Skeletal muscle tissue (tissue), 4 donors: Measurements from ENCODE around the gene FAM184A. TPM values are rescaled to one million over a fixed set of nuclear protein-coding genes. Genes with fewer than 3 reads are reported as not detected.

ENCODE experiments used
- H3K27ac ChIP-seq: one replicate; pipeline ENCODE4 v1.7.0; 2013; ENCODE audit warnings: mild to moderate bottlenecking, low read depth, low read length, inconsistent platforms
- H3K27me3 ChIP-seq, 3 donors: one replicate each; pipeline ENCODE4 v1.7.0; 2013; ENCODE audit warnings: low read length in 3 of 3; ENCODE audit not compliant: control insufficient read depth in 3 of 3, insufficient read depth in 3 of 3
- H3K36me3 ChIP-seq, 3 donors: one replicate each; pipeline ENCODE4 v1.7.0; 2013; ENCODE audit warnings: low read length in 3 of 3; ENCODE audit not compliant: control insufficient read depth in 3 of 3, insufficient read depth in 3 of 3
- H3K4me1 ChIP-seq, 3 donors: one replicate each; pipeline ENCODE4 v1.7.0; 2013; ENCODE audit warnings: low read length in 3 of 3, mild to moderate bottlenecking in 3 of 3; ENCODE audit not compliant: control insufficient read depth in 3 of 3, insufficient read depth in 3 of 3
- H3K4me3 ChIP-seq, 3 donors: one replicate each; pipeline ENCODE4 v1.7.0; 2013; ENCODE audit warnings: low read length in 3 of 3
- H3K9ac ChIP-seq, 3 donors: one replicate each; pipeline ENCODE4 v1.7.0; 2013; ENCODE audit warnings: low read length in 3 of 3, mild to moderate bottlenecking in 3 of 3, moderate library complexity in 2 of 3, low read depth in 1 of 3
- H3K9me3 ChIP-seq, 3 donors: one replicate each; pipeline ENCODE4 v1.7.0; 2013; ENCODE audit warnings: low read length in 3 of 3; ENCODE audit not compliant: control insufficient read depth in 3 of 3
- total RNA-seq: library from RNA; depleted of rRNA; stranded (reverse); fragments of >200 nt; gene quantifications from one replicate; pipeline ENCODE4 v1.2.3, GENCODE V29; 2014
- donor health status: Osteomylitis.

The FAM184A gene
- total RNA-seq, 1 donor from 2014 or later = 10.4 TPM

DNA sequence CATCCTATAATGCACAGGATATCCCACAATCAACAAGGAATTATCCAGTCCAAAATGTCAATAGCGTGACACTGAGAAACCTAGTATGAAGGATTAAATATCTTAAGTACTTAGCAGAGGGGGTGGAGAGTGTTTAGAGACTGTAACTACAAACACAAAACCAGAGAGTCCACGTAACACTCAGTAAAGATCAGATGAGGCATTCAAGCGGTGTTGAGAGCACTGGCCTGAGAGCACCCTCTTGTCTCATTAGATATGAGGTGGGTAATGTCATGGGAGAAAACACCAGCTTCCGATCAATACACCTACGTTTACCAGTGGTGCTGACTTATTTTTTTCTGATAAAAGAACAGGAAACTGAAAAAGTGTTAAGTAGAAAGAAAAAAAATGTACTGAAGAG is 2.3 kb downstream of the FAM184A start:
- peaks cover 0 to 4% (median 0%) of the 10 kb centered on the region in 3 donors for H3K27me3 ChIP-seq
- no peak overlapping the region for H3K27ac ChIP-seq
- peaks cover 10 to 15% (median 14%) of the 10 kb centered on the region in 3 donors for H3K4me1 ChIP-seq
- H3K9ac ChIP-seq = no peak overlapping the region
- no peaks in the 10 kb centered on the region for H3K36me3 ChIP-seq
- H3K9me3 ChIP-seq = no peaks in the 10 kb centered on the region
- no peak overlapping the region for H3K4me3 ChIP-seq

DNA sequence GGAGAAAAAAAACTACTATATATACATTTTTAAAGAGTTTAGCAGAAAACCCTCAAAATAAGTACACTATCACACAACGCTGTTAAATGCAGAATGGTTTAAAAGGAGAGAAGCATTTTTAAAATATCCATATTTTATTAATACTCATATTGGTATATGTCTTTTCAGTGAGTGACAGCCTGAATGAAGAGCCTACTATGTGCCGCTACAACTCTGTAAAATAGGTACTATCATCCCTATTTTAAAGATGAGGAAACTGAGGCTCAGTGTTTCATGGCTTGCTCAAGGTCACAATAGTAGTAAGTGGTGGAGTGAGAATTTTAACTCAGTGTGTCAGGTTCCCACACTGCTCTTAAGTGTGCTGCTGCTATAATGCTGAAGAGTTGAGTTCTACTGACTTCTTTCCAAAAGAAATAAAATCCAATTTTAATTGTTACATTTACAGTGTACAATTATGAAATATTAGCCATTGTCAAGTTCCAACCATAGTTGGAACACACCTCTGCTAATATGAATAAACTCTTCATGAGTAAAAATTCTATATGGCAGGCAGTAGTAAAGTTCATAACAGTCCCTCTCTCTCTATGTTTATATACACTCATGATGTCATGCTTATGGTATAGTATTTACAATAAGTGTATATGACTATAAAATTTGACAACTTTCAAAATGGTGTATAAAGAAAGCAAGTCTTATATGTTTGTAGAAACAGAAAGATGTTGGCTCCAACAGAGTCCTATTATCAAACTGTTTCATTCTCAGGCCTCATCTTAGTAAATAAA is 3.1 kb downstream of the FAM184A start:
- Histone ChIP-seq H3K4me3 (no peak overlapping the region), H3K9me3 (no peaks in the 10 kb centered on the region), H3K4me1 (peaks cover 10 to 15% (median 14%) of the 10 kb centered on the region in 3 donors), H3K27ac (no peak overlapping the region), H3K9ac (no peak overlapping the region), H3K36me3 (no peaks in the 10 kb centered on the region), H3K27me3 (peaks cover 0 to 4% (median 0%) of the 10 kb centered on the region in 3 donors)

DNA sequence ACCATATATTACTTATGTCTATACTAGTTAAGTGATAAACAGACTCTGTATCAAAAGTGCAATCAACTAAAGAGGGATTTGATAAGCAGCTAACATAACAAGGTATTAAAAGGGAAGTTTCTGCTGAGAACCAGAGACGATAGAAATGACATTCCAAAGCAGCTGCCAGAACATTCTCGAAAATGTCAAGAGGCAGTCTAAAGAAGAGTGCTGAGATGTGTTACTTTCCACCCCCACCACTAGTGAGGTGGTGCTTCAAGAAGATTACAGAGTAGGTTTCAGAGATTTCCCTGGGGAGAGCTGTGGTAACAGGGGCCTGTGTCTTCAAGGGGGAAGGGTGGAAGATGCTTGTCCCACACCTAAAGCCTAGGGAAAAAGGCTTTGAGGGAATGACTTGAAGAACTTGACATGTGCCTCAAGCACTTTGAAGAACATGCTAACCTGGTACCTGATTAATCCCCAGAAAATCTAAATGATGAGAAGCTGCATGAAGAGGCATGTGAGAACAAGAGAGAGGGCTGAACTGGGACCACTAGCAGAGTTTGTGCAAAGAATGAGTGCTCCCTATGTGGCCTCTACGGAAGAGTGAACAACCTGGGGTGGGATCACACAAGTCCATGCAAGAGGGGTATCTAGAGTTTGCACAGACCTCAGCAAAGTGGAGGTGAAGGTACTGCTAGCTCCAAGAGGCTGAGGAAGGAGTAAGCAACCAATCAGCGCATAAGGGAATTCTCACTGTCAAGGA is 5.0 kb downstream of the FAM184A start:
- H3K27ac ChIP-seq = no peak overlapping the region
- no peak overlapping the region for H3K4me3 ChIP-seq

GRCh38 chr6:119071576-119071975 is 6.9 kb downstream of the FAM184A start:
- H3K27me3 ChIP-seq = no peaks in the 10 kb centered on the region
- H3K36me3 ChIP-seq = no peaks in the 10 kb centered on the region

More for the DNA sequence above, 5.0 kb downstream of the FAM184A start:
- H3K36me3 ChIP-seq = no peaks in the 10 kb centered on the region
- H3K9me3 ChIP-seq = no peaks in the 10 kb centered on the region
- peaks cover 0 to 4% (median 0%) of the 10 kb centered on the region in 3 donors for H3K27me3 ChIP-seq
- H3K9ac ChIP-seq = no peak overlapping the region
- H3K4me1 ChIP-seq = peaks cover 4 to 8% (median 7%) of the 10 kb centered on the region in 3 donors

GRCh38 chr6:119067091-119067490 is 11.4 kb downstream of the FAM184A start:
- no peaks in the 10 kb centered on the region for H3K4me1 ChIP-seq
- no peaks in the 10 kb centered on the region for H3K36me3 ChIP-seq
- H3K9ac ChIP-seq = no peak overlapping the region
- H3K9me3 ChIP-seq = no peaks in the 10 kb centered on the region
- H3K27ac ChIP-seq = no peak overlapping the region
- no peaks in the 10 kb centered on the region for H3K27me3 ChIP-seq
- no peak overlapping the region for H3K4me3 ChIP-seq

More at GRCh38 chr6:119071576-119071975, 6.9 kb downstream of the FAM184A start:
- Histone ChIP-seq H3K4me1 (no peaks in the 10 kb centered on the region), H3K9me3 (no peaks in the 10 kb centered on the region), H3K9ac (no peak overlapping the region), H3K4me3 (no peak overlapping the region), H3K27ac (no peak overlapping the region)

- Histone ChIP-seq H3K4me1 (no peaks in the 10 kb centered on the region), H3K27me3 (no peaks in the 10 kb centered on the region), H3K9ac (no peak overlapping the region), H3K27ac (no peak overlapping the region), H3K36me3 (no peaks in the 10 kb centered on the region), H3K9me3 (no peaks in the 10 kb centered on the region), H3K4me3 (no peak overlapping the region)
Measured at GRCh38 chr6:119066517-119066916, 11.9 kb downstream of the FAM184A start.

DNA sequence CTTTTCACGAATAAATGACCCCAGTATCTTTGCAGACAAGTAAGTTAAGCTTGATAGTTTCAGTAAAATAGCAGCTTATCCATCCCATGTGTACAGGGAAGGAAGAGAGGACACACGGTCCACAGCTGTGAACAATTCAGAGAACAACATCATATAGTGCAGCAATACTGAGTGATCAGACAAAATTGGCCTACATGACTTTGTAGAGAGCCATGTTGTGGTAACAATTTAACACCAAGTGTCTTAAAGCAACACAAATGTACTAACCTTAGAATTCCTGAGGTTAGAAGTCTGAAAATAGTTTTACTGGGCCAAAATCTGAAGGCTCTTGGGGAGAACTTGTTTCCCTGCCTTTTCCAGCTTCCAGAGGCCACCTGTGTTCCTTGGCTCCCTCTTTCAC is 12.5 kb downstream of the FAM184A start:
- no peaks in the 10 kb centered on the region for H3K4me1 ChIP-seq
- H3K9me3 ChIP-seq = no peaks in the 10 kb centered on the region
- no peak overlapping the region for H3K9ac ChIP-seq
- H3K4me3 ChIP-seq = no peak overlapping the region
- H3K27me3 ChIP-seq = no peaks in the 10 kb centered on the region
- H3K36me3 ChIP-seq = no peaks in the 10 kb centered on the region
- H3K27ac ChIP-seq = no peak overlapping the region

DNA sequence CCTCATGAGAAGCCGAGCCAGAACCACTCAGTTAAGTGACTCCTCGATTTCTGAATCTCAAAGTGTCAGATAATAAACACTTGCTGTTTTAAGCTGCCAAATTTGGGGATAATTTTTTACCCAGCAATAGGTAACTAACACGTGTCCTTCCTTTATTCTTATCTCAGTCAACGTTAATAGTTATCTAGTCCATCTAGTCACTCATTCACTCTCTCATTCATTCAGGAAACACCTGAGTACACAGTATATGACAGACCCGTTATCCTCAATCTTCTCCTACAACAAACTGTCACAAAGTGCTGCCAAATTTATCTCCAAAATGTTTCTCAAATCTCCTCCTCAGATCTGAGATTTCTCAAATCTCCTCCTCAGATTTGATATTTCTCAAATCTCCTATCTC is 13.1 kb downstream of the FAM184A start:
- Histone ChIP-seq H3K9me3 (no peaks in the 10 kb centered on the region), H3K27ac (no peak overlapping the region), H3K9ac (no peak overlapping the region)

GRCh38 chr6:119063491-119063890 is 15.0 kb downstream of the FAM184A start:
- Histone ChIP-seq H3K9ac (no peak overlapping the region), H3K27ac (no peak overlapping the region), H3K4me3 (no peak overlapping the region), H3K27me3 (no peaks in the 10 kb centered on the region), H3K36me3 (no peaks in the 10 kb centered on the region), H3K9me3 (no peaks in the 10 kb centered on the region), H3K4me1 (no peaks in the 10 kb centered on the region)

More for the DNA sequence above, 13.1 kb downstream of the FAM184A start:
- Histone ChIP-seq H3K27me3 (no peaks in the 10 kb centered on the region), H3K4me3 (no peak overlapping the region), H3K36me3 (no peaks in the 10 kb centered on the region), H3K4me1 (no peaks in the 10 kb centered on the region)

- Histone ChIP-seq H3K27ac (no peak overlapping the region), H3K36me3 (no peaks in the 10 kb centered on the region), H3K27me3 (no peaks in the 10 kb centered on the region), H3K4me1 (no peaks in the 10 kb centered on the region), H3K9me3 (no peaks in the 10 kb centered on the region), H3K9ac (no peak overlapping the region), H3K4me3 (no peak overlapping the region)
Measured at GRCh38 chr6:119061215-119061614, 17.2 kb downstream of the FAM184A start.
